SK-N-SH (cell line): Measurements from ENCODE around the gene DENND1C. TPM values are rescaled to one million over a fixed set of nuclear protein-coding genes. Genes with fewer than 3 reads are reported as not detected.

Experiments
- CTCF ChIA-PET: fragments of 300-600, 350-600 bp; formaldehyde crosslinking; extraction: SDS; loops from one replicate; lab custom pipeline; 2021; lab: Yijun Ruan, JAX
- POLR2A ChIA-PET: fragments of 350-600 bp; sonication (Branson Sonifier 250); formaldehyde crosslinking; extraction: SDS; loops from one replicate; lab custom pipeline; 2020; ENCODE audit warnings: antibody characterized with exemption, inconsistent platforms; lab: Yijun Ruan, JAX
- DNase-seq: peaks from one replicate; pipeline ENCODE4 v3.0.0; 2012
- H2AFZ ChIP-seq: fragments of 200-600 bp; sonication (generic); 2 replicates; pipeline ENCODE4 v1.8.1; 2016; ENCODE audit warnings: antibody characterized with exemption, mild to moderate bottlenecking, low read depth
- H3F3A ChIP-seq: fragments of 200-600 bp; sonication (generic); replicated peaks from 2 replicates; pipeline ENCODE3; 2016; ENCODE audit warnings: antibody characterized with exemption, mild to moderate bottlenecking; ENCODE audit not compliant: insufficient read depth
- H3K27ac ChIP-seq, 2 experiments: fragments of 200-500 bp in 1 of 2; fragments of 200-600 bp in 1 of 2; sonication (Bioruptor generic) in 1 of 2; sonication (generic), shearing (Covaris generic) in 1 of 2; 2 replicates each; pipeline versions ENCODE4 v1.5.1 to v1.6.1; 2014 to 2016; ENCODE audit warnings: low read depth in 2 of 2, inconsistent platforms in 1 of 2, low read length in 1 of 2, mild to moderate bottlenecking in 1 of 2, mixed read lengths in 1 of 2
- H3K27me3 ChIP-seq: fragments of 200-600 bp; sonication (generic), shearing (Covaris generic); 2 replicates; pipeline ENCODE4 v1.6.1; 2016; ENCODE audit warnings: mixed run types; ENCODE audit not compliant: insufficient read depth
- H3K36me3 ChIP-seq, 2 experiments: fragments of 200-500 bp in 1 of 2; fragments of 200-600 bp in 1 of 2; sonication (Bioruptor generic) in 1 of 2; sonication (generic) in 1 of 2; replicated peaks in 1 of 2; 2 replicates each; pipeline versions ENCODE3 to v1.5.1; 2014 to 2016; ENCODE audit warnings: low read length in 1 of 2, mild to moderate bottlenecking in 1 of 2; ENCODE audit not compliant: insufficient read depth in 2 of 2, control insufficient read depth in 1 of 2
- H3K4me1 ChIP-seq, 2 experiments: fragments of 200-500 bp in 1 of 2; fragments of 200-600 bp in 1 of 2; sonication (Bioruptor generic) in 1 of 2; sonication (generic), shearing (Covaris generic) in 1 of 2; 2 replicates each; pipeline versions ENCODE4 v1.5.1 to v1.6.1; 2014 to 2016; ENCODE audit warnings: low read depth in 1 of 2, low read length in 1 of 2, mixed run types in 1 of 2; ENCODE audit not compliant: insufficient read depth in 2 of 2, control insufficient read depth in 1 of 2
- H3K4me2 ChIP-seq: fragments of 200-600 bp; sonication (generic), shearing (Covaris generic); 2 replicates; pipeline ENCODE4 v1.6.1; 2017; ENCODE audit warnings: mixed run types
- H3K4me3 ChIP-seq, 2 experiments: fragments of 200-500 bp in 1 of 2; fragments of 200-600 bp in 1 of 2; sonication (Bioruptor generic) in 1 of 2; sonication (generic), shearing (Covaris generic) in 1 of 2; 2 replicates each; pipeline versions ENCODE4 v1.5.1 to v1.8.1; 2014 to 2016; ENCODE audit warnings: low read depth in 2 of 2, inconsistent platforms in 1 of 2, low read length in 1 of 2, mild to moderate bottlenecking in 1 of 2, mixed read lengths in 1 of 2, moderate library complexity in 1 of 2
- H3K79me2 ChIP-seq: fragments of 200-600 bp; sonication (generic); 2 replicates; pipeline ENCODE4 v1.8.1; 2017; ENCODE audit warnings: mild to moderate bottlenecking; ENCODE audit not compliant: insufficient read depth
- H3K9ac ChIP-seq: fragments of 200-600 bp; sonication (generic); 2 replicates; pipeline ENCODE4 v1.6.1; 2017; ENCODE audit warnings: mixed run types
- H3K9me2 ChIP-seq: fragments of 200-600 bp; sonication (generic); 2 replicates; pipeline ENCODE4 v1.6.1; 2017; ENCODE audit warnings: mixed run types
- H3K9me3 ChIP-seq: fragments of 200-600 bp; sonication (generic); 2 replicates; pipeline ENCODE4 v1.6.1; 2017; ENCODE audit warnings: mixed run types, mild to moderate bottlenecking, moderate library complexity
- H4K20me1 ChIP-seq: fragments of 200-600 bp; sonication (generic); 2 replicates; pipeline ENCODE4 v1.6.1; 2017; ENCODE audit warnings: mild to moderate bottlenecking, mixed run types; ENCODE audit not compliant: insufficient read depth
- CHD2 ChIP-seq: fragments of 150-350 bp; IDR thresholded peaks from 2 replicates; pipeline ENCODE4 v1.6.1; 2018; ENCODE audit warnings: low read length; ENCODE audit not compliant: partially characterized antibody
- ELF1 ChIP-seq: IDR thresholded peaks from 2 replicates; pipeline ENCODE4 v1.4.0; 2012
- FOSL2 ChIP-seq: IDR thresholded peaks from 2 replicates; pipeline ENCODE4 v1.4.0; 2012; ENCODE audit warnings: low read depth, mild to moderate bottlenecking, moderate library complexity, borderline replicate concordance
- FOXJ3 ChIP-seq: sonication (generic); formaldehyde crosslinking; IDR thresholded peaks from 2 replicates; pipeline ENCODE4 v1.5.1; 2020; ENCODE audit warnings: mild to moderate bottlenecking, missing genetic modification reagents
- FOXM1 ChIP-seq: IDR thresholded peaks from 2 replicates; pipeline ENCODE4 v1.4.0; 2012; ENCODE audit warnings: low read depth, mild to moderate bottlenecking
- GATA2 ChIP-seq: sonication (generic); formaldehyde crosslinking; IDR thresholded peaks from 2 replicates; pipeline ENCODE4 v1.5.0; 2020; ENCODE audit warnings: mild to moderate bottlenecking, missing genetic modification reagents
- JUND ChIP-seq: IDR thresholded peaks from 2 replicates; pipeline ENCODE4 v1.4.0; 2012
- MEF2A ChIP-seq: IDR thresholded peaks from 2 replicates; pipeline ENCODE4 v1.4.0; 2012; ENCODE audit warnings: low read depth, borderline replicate concordance
- MXI1 ChIP-seq: IDR thresholded peaks from 2 replicates; pipeline ENCODE4 v1.6.1; 2012; ENCODE audit warnings: mild to moderate bottlenecking, low read depth, low read length, improper control_type of control experiment
- NFIC ChIP-seq: IDR thresholded peaks from 2 replicates; pipeline ENCODE4 v1.4.0; 2012; ENCODE audit warnings: borderline replicate concordance
- RAD21 ChIP-seq: IDR thresholded peaks from 2 replicates; pipeline ENCODE4 v1.6.1; 2012; ENCODE audit warnings: mild to moderate bottlenecking, low read length
- RCOR1 ChIP-seq: fragments of 150-350 bp; IDR thresholded peaks from 2 replicates; pipeline ENCODE4 v1.6.1; 2017; ENCODE audit warnings: antibody characterized with exemption, low read length
- TAF1 ChIP-seq: IDR thresholded peaks from 2 replicates; pipeline ENCODE4 v1.6.1; 2012; ENCODE audit warnings: low read depth, mild to moderate bottlenecking, low read length, moderate library complexity, borderline replicate concordance
- YY1 ChIP-seq: IDR thresholded peaks from 2 replicates; pipeline ENCODE4 v1.4.0; 2012; ENCODE audit warnings: low read depth, mild to moderate bottlenecking
- ZBTB33 ChIP-seq: IDR thresholded peaks from 2 replicates; pipeline ENCODE4 v1.4.0; 2012; ENCODE audit warnings: low read depth, borderline replicate concordance
- WGBS: methylation state at CpG from one replicate; pipeline ENCODE4 v1.1.6; 2017; ENCODE audit warnings: low lambda C conversion rate; 5-methylcytosine and 5-hydroxymethylcytosine counted together
- polyA plus RNA-seq, 3 experiments: library from polyadenylated mRNA; depleted of rRNA; stranded (reverse); fragments of >200 nt; gene quantifications; 2 replicates each; pipeline ENCODE4 v1.2.3, GENCODE V29; 2012

DENND1C gene
- polyA plus RNA-seq, 1 of the 3 experiments (the other 2 are of a cell fraction), result 0.05 TPM

- no peak overlapping the region for H3K4me3 ChIP-seq
- ChIA-PET CTCF (no interaction called here), POLR2A (no interaction called here)
- H3K36me3 ChIP-seq, result no peaks in the 10 kb centered on the region
- no peak overlapping the region for H3K9ac ChIP-seq
- H3K79me2 ChIP-seq, result no peaks in the 10 kb centered on the region
- H3K9me2 ChIP-seq, result no peaks in the 10 kb centered on the region
- no peak for DNase-seq
- no peak overlapping the region for H3K4me2 ChIP-seq
- H4K20me1 ChIP-seq, result no peaks in the 10 kb centered on the region
- H3F3A ChIP-seq, result no peaks in the 10 kb centered on the region
- no peaks in the 10 kb centered on the region for H3K9me3 ChIP-seq
- no peaks in the 10 kb centered on the region for H3K27me3 ChIP-seq
- H3K4me1 ChIP-seq, result no peaks in the 10 kb centered on the region
- H3K27ac ChIP-seq, result no peak overlapping the region
- TF ChIP-seq TAF1, result no peak
- no peak for TF ChIP-seq CHD2
- no peak for TF ChIP-seq GATA2 (CRISPR knock-in tag)
- no peak for TF ChIP-seq FOXM1
- TF ChIP-seq YY1, result no peak
- no peak for TF ChIP-seq ZBTB33
- TF ChIP-seq NFIC, result no peak
- no peak for TF ChIP-seq MEF2A
- no peak for TF ChIP-seq JUND
- TF ChIP-seq MXI1, result no peak
- TF ChIP-seq FOSL2, result no peak
- no peak for TF ChIP-seq RCOR1
- no peak overlapping the region for H2AFZ ChIP-seq
- WGBS, result 75% methylated on average over 3 of the region's 3 CpGs
These were observed 35.1 kb downstream of the DENND1C start for GRCh38 chr19:6446452-6446851.

GRCh38 chr19:6443986-6444385 is 37.6 kb downstream of the DENND1C start:
- Histone ChIP-seq H3K4me1 (no peaks in the 10 kb centered on the region), H3K9me2 (no peaks in the 10 kb centered on the region), H2AFZ (no peak overlapping the region), H3K27ac (no peak overlapping the region), H3K36me3 (no peaks in the 10 kb centered on the region), H3K9ac (no peak overlapping the region), H3K27me3 (no peaks in the 10 kb centered on the region), H3K9me3 (no peaks in the 10 kb centered on the region), H3F3A (no peaks in the 10 kb centered on the region), H3K4me2 (no peak overlapping the region), H3K4me3 (no peak overlapping the region), H3K79me2 (no peaks in the 10 kb centered on the region), H4K20me1 (no peaks in the 10 kb centered on the region)
- CTCF ChIA-PET, result interaction anchor here (0.6 kb wide), 1 partner anchor 136 kb away, joined by 3 read pairs; no protein-coding TSS in a partner anchor
- POLR2A ChIA-PET, result no interaction called here
- 88% methylated on average over 6 of the region's 13 CpGs for WGBS
- no peak for DNase-seq
- TF ChIP-seq GATA2 (CRISPR knock-in tag), result no peak
- TF ChIP-seq ELF1, result no peak
- no peak for TF ChIP-seq FOXJ3 (CRISPR knock-in tag)
- no peak for TF ChIP-seq RAD21
